ENCODE results near the gene PPP2R1A. TPM values are rescaled to one million over a fixed set of nuclear protein-coding genes. Genes with fewer than 3 reads are reported as not detected.

PPP2R1A gene
- total and polyA plus RNA-seq, 2 of the 13 experiments (the other 11 are each of a cell fraction or from before 2014, with no cell fraction given), result 86.7 to 130 TPM

- TF ChIP-seq ZNF276 (CRISPR knock-in tag; IDR thresholded peaks at IDR 0.05; ENCODE audit: low read depth), result no peak
- TF ChIP-seq NFRKB (IDR thresholded peaks at IDR 0.05), result no peak
- no peak for TF ChIP-seq CENPX (CRISPR knock-in tag; IDR thresholded peaks at IDR 0.05)
- TF ChIP-seq ZNF337 (CRISPR knock-in tag; IDR thresholded peaks at IDR 0.05; ENCODE audit: borderline replicate concordance, low read depth), result no peak
- no peak for TF ChIP-seq DNMT1 (CRISPR knock-in tag; IDR thresholded peaks at IDR 0.05)
- peak; percentile 73; the same call in 1 of the 2 replicates for TF ChIP-seq MYPOP (CRISPR knock-in tag; IDR thresholded peaks at IDR 0.05)
- TF ChIP-seq POGZ (CRISPR knock-in tag; IDR thresholded peaks at IDR 0.05), result peak; percentile 85
- no peak for TF ChIP-seq SAFB2 (CRISPR knock-in tag; IDR thresholded peaks at IDR 0.05; ENCODE audit: borderline replicate concordance, low read depth)
- TF ChIP-seq RFX5 (IDR thresholded peaks at IDR 0.05; ENCODE audit: low read depth, low read length), result peak; percentile 41; the same call in 1 of the 2 replicates
- 0 out of 2 replicates have a peak, but pooled peaks have one; percentile 30 for TF ChIP-seq ARHGAP35 (CRISPR knock-in tag; IDR thresholded peaks at IDR 0.05; ENCODE audit: borderline replicate concordance)
- peak; percentile 85; the same call in 1 of the 3 replicates for TF ChIP-seq MXI1 (IDR thresholded peaks at IDR 0.05; ENCODE audit: borderline replicate concordance, low read depth, low read length)
- TF ChIP-seq ZNF205 (CRISPR knock-in tag; IDR thresholded peaks at IDR 0.05), result no peak
- TF ChIP-seq ONECUT2 (CRISPR knock-in tag; IDR thresholded peaks at IDR 0.05), result no peak
- no peak for TF ChIP-seq AHR (CRISPR knock-in tag; IDR thresholded peaks at IDR 0.05)
- TF ChIP-seq ZSCAN29 (CRISPR knock-in tag; conservative IDR thresholded peaks at IDR 0.05), result 0 out of 2 replicates have a peak, but pooled peaks have one; percentile 16
- TF ChIP-seq JUN (CRISPR knock-in tag; IDR thresholded peaks at IDR 0.05), result peak; percentile 26; the same call in 1 of the 2 replicates
- TF ChIP-seq ZNF619 (CRISPR knock-in tag; IDR thresholded peaks at IDR 0.05), result 0 out of 2 replicates have a peak, but pooled peaks have one; percentile 27
- TF ChIP-seq ZNF362 (CRISPR knock-in tag; IDR thresholded peaks at IDR 0.05; ENCODE audit: borderline replicate concordance), result peak; percentile 30; the same call in 1 of the 2 replicates
- no peak; the same call in 1 of the 2 replicates for TF ChIP-seq PHF21A (CRISPR knock-in tag; IDR thresholded peaks at IDR 0.05)
- no peak; the same call in 1 of the 2 replicates for TF ChIP-seq HMGXB3 (CRISPR knock-in tag; IDR thresholded peaks at IDR 0.05; ENCODE audit: borderline replicate concordance)
- TF ChIP-seq ZFY (CRISPR knock-in tag; IDR thresholded peaks at IDR 0.05), result peak; percentile 55
Observed at GRCh38 chr19:52269338-52270261, 79.7 kb downstream of the PPP2R1A start, which contains the start of gene ZNF766 (continued).

Measured in HepG2 (cell line).